CD4-positive, alpha-beta T cell treated with Interleukin-10 for 1 hour (primary cell): ENCODE data around the gene FAM98A.

Experiments
- DNase-seq: peaks from one replicate; pipeline ENCODE4 v3.0.0-alpha.2; 2020

Gene FAM98A

DNA sequence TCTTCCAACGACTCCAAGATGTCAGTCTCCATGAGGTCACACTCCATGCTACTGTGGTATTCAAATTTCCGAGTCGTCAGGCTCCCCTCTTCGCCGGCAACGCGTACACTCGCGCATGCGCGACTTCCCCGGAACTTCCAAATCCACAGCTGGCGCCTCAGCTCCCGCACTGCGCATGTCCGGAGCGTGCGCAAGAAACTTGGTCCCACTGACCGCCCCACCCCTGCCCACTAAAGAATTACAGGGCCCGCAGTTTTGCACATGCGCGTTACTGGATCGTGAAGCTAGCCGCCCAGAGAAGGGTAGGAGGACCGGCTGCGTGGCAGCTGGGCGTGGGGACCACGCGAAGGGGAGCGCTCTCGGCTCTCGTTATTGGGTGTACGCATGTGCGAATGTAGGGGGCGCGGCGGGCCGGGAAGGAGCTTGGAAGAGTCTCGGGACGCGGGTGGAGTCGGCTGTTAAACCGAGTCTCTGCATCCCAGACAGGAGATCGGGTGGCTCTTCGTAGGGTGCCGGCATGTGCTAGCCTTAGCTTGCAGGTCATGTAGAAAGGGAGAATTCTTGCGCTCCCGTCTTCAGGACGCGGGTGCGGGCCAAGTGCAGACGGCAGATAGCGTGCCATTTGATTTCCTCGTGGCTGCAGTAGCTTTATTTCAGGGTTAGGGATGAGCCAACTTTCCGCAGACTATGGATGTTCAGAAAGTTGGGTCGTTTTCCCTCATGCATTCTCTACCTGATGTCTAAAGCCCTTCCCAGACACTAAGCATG lies at the start of gene FAM98A:
Gene FAM98A (minus strand): TSS at position 125 of the 768 bp plus-strand sequence. CDS start 78 bp downstream, at position 47.
- DNase-seq = peak; percentile 100

DNA sequence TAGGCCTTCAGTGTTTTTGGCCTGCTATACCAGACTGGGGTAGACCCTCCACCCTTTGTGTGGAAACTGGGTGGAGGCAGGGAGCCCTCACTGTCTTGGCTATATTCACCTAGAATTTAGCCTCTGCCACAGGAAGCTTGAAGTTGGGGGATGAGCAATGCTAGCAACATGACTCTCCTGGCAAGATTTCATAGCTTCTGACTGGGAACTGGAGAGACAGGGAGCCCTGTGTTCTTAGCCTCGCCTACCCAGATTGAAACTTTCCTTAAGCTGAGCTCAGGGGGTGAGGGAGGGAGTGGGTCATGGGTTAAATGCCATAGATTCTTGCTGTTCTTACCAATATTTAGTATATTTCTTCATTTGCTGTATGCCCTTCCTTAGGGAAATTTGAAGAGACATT lies 46.8 kb upstream of the FAM98A start:
- no peak for DNase-seq

DNA sequence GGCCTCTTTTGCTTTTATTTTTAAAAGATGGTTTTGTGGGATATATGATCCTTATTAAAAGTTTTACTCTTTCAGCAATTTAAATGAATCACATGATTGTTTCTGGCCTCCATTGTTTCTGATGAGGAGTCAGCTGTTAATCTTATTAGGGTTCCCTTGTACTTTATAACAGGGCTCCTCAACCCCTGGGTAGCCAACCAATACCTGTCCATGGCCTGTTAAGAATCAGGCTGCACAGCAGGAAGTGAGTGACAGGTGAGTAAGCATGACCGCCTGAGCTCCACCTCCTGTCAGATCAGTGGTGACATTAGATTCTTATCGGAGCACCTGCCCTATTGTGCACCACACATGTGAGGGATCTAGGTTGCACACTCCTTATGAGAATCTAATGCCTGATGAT lies 45.1 kb upstream of the FAM98A start:
- DNase-seq = no peak

DNA sequence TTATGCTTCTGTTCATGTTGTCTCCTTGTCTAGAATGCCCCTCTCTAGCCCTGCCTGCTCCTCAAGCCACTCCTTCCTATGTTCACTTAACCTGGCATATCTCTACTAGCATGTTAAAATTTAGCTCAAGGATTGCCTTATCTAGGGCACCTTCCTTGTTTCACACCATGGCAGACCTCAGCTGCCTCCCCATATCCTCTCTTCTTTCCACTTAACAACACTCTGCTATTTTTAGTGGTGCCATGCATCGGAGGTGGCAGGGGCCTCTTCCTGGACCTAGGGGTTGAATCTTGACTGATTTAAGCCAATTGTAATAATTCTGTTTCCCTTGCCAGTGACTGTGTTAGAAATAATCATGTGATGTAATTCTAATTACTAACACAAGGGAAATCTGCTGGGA lies 36.9 kb upstream of the FAM98A start:
- no peak for DNase-seq

DNA sequence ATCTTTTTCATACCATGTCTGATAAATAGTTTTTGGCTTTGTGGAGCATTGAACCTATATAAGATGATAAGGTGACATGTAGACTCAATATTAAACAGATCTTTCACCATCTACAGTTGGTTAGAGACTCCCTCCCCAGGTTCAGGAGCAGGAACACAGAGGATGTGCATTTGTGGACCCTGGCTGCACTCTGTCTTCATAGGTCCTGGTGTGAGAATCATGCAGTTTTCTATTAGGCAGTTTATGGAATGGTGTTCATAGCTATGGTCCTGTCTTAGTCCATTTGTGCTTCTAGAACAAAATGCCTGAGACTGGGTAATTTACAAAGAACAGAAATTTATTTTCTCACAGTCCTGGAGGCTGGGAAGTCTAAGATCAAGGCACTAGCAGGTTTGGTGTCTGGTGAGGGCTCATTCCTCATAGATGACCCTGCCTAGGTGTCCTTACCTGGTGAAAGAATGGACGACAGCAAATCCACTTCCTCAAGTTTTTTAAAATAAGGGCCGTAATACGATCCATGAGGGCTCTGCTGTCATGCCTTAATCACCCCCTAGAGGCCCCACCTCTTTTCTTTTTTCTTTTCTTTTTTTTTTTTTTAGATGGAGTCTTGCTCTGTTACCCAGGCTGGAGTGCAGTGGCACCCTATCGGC lies 35.3 kb upstream of the FAM98A start:
- DNase-seq = no peak

DNA sequence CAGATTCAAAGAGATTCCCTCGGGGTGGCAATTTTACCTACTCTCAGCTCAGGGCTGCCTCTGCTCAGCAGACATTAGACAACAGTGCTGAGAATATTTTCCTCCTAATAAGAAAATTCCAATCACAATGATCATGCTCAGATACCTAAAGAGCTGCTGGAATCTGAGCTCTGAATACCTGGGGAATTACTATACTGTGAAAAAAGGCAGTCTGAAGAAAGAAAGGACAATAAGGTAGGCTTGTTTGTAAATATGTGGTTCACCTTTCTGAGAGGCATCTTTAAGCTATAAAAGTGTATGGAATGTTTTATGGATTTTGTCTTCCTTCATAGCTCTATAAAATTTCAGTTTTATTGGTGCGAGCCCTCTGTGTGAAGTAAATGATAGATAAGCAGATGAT lies 34.2 kb upstream of the FAM98A start:
- DNase-seq = no peak

DNA sequence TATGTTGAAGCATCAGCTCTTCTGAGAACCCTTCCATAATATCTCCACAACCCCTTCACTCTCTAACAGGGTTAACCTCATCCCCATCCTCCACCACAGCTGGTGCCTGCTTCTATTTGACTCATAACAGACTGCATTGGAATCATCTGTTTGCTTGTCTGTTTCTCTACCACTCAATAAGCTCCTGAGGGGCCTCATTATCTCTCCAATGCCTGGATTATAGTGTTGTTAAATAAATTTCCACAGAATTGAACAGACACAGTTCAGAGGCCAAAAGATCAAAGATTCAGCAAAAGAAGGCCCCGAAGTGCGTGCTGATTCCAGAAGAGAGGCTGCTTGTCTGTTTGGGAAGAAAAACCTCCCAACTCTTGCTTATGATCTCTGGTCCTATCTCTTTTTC lies 33.7 kb upstream of the FAM98A start:
- no peak for DNase-seq

DNA sequence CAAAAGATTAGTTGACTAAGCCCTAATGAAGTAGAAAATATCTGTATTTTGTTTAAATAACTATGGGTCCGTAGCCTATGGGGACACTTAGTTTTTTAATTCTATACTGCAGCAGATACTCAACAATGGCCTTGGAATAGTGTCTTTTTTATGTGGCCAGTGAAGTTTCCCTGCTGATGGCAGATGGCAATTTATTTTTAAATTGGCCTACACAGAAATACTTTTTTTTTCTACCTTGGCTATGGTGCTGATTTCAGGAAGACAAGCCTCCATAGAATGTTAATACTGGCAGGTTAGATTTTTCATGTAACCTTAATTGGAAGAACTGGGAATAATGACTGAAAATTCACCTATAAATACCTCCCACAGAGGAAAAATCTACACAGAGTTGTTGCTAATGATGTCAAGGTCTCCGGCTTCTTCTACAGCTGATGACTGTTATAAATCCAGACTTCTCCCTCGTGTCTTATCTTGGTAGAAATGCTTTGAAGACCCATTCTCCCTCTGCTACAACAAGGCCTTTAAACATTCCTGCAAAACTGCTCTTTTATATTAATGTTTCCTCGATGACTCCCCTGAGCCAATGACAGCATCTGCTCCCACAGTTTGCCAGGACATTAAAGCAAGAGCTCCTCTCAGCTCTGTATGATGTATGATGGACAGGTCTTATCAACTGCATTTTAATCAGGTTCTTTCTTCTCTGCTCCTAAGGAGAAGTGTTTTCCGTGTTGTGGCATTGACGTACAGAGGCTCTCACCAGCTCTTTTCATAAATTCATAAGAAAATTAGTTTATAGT lies 29.1 kb upstream of the FAM98A start:
- DNase-seq = no peak

DNA sequence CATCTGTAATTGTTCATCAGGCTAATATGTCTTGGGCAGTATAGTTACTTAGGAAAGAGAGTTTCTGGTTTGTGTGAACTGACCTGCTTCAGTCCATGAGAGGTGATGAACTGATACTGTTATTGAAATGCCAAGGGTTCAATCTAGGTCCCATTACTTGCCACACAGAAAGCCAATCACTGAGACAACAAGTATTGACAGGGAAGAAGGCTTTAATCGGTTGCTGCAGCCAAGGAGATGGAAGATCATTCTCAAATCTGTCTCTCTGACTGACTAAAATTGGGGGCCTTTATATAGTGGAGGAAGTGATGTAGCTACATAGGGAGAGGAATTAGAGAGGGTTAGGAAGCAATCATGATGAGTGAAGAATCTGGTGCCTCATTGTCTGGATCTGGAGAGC lies 19.9 kb upstream of the FAM98A start:
- DNase-seq = no peak

DNA sequence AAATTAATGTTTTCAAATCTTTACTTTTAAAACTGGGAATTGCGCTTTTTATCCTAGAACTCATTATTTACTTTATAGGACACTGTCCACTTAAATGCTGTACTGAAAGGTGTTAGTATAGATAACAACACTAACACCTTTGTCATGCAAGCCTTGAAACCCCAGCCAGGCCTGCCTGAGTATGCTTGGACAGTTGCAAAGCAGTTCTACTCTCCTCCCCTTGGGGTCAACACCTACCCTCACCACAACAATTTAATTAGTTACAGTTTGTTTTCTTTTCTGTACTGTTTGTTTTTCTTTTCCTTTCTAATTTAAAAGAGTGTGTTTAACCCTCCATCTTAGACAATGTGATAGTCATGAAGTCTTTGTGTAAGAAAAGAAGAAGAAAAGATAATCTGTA lies 18.9 kb upstream of the FAM98A start:
- no peak for DNase-seq

DNA sequence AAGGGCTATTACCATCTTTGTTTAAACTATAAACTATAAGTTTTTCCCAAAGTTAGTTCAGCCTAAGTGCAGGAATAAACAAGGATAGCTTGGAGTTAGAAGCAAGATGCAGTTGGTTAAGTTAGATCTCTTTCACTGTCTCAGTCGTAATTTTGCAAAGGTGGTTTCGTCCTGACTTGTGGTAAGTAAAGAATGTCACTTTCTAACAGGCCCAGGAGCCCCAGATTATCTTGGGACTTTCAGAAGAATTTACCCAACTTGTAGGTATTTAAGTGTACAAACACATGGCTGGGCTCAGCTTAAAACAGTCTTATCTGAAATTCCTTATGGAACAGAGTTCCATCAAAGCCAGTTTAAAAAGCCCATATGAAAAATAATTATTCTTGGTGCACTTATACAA lies 18.3 kb upstream of the FAM98A start:
- no peak for DNase-seq

DNA sequence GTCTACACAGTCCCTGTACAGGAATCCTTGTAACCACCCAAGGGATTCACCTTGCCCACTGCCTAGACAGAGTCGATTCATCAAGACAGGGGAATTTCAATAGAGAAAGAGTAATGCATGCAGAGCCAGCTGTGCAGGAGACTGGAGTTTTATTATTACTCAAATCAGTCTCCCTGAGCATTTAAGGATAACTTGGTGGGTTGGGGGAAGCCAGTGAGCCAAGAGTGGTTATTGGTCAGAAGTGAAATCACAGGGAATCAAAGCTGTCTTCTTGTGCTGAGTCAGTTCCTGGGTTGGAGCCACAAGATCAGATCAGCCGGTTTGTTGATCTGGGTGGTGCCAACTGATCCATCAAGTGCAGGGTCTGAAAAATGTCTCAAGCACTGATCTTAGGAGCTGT lies 17.8 kb upstream of the FAM98A start:
- no peak for DNase-seq

DNA sequence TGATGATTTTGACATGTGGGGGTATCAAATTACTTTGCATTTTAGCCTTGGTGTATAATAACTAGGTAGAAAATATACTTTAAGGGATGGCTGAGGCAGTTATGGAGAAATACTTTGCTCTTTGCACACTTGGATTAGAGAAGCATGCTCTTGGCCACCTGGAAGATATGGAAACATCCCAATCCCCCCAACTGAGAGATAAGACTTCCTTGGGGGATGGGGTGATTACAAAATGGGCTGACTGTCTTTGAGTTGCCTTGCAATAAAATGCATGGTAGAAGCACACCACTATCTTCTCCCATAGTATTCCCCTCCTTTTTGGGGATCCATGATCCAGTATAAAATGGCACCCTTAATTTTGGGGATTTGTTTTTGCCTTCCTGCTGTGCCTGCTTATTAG lies 15.1 kb upstream of the FAM98A start:
- DNase-seq = no peak

DNA sequence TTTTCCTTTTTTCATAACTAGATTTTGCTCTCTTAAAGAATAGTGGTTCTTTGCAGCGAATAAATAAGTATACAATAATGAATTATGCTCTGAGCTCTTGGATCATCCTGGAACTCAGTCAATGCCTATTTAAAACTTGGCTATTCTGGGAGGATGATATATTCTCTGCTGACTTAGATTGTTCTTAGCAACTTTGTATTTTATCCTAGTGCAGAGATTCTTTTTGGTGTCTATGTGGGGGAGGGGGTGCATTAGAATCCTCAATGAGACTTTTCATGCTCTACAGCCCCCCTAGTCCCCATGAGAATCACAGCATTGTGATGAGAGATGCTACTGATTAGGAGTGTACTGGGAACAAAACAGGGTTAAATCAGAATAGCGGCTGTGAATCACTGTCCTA lies 8.8 kb upstream of the FAM98A start:
- DNase-seq = no peak

DNA sequence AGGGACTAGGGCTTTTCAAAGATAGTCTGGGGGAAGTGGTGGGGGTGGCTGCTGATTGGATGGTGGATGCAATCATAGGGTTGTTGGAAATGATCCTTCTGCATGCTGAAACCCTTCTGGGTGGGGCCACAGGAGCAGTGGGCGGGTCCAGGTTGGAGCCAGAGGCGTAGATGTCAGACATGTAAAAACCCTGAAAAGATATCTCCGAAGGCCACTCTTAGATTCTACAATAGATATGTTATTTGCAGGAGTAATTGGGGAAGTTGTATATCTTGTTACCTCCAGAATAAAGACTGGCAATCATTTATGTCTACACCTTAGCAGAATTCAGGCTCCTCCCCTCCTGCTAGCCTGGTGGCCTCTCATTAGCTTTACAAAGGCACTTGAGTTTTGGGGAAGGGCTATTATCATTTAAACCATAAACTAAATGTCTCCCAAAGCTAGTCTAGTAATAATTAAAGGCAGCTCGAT lies 8.2 kb upstream of the FAM98A start:
- no peak for DNase-seq

DNA sequence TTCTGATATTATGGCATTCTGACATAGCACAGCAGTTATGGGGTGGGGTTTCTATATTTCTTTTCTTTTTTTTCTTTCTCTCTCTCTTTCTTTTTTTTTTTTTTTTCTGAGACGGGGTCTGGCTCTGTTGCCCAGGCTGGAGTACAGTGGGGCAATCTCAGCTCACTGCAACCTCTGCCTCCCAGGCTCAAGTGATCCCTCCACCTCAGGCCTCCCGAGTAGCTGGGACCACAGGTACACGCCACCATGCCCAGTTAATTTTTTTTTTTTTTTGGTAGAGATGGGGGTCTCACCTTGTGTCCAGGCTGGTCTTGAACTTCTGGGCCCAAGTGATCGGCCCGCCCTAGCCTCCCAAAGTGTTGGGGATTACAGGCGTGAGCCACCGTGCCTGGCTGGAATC lies 7.5 kb upstream of the FAM98A start:
- no peak for DNase-seq

DNA sequence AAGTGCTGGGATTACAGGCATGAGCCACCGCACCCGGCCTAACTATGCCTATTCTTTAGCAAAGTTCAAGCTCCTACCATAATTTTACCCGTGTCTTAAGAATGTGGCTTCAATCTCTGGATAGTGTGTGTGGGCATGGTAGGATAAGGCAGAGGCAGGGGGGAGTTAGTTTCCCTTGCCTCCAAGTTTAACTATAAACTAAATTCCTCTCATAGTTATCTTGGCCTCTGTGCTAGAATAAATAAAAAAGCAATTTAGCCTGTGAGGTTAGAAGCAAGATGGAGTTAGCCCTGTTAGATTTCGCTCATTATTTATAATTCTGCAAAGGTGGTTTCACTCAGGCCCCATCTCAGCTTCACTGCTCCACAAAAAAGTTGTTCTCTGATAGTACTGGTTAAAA lies 7.0 kb upstream of the FAM98A start:
- no peak for DNase-seq

DNA sequence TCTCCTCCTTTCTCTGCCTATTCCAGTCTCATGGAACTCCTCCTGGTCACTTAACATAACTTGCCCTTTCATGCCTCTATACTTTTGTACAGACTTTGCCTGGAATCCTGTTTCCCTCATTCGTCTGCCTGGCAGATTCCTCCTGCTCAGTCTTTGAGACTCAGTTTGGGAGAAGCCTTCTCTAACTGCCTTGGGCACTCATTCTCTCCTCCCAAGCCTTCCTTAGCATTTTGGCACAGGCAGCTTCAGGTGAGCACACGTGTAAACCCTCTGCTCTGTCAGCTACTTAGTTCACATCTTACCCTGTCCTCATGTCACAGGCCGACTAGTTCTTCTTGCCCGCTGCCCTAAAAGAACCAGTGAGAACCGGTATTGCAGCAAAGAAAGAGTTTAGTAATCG lies 6.0 kb upstream of the FAM98A start:
- DNase-seq = no peak

DNA sequence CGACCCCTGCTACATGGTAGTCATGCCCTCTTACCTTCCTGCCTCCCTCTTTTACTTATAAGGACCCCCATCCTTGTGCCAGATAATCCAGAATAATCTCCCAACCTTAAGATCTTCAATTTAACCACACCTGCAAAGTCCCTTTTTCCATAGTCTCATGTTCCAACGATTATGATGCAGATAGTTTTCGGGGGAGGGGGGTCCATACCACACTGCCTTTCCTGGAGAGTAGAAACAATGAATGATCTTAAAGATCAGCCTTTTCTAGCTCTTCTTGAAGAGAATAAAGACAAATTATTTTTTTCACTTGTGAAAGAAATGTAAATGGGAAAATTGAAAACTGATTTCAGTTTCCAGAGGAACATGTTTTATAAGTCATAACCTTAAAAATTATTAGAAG lies 4.3 kb upstream of the FAM98A start:
- no peak for DNase-seq

DNA sequence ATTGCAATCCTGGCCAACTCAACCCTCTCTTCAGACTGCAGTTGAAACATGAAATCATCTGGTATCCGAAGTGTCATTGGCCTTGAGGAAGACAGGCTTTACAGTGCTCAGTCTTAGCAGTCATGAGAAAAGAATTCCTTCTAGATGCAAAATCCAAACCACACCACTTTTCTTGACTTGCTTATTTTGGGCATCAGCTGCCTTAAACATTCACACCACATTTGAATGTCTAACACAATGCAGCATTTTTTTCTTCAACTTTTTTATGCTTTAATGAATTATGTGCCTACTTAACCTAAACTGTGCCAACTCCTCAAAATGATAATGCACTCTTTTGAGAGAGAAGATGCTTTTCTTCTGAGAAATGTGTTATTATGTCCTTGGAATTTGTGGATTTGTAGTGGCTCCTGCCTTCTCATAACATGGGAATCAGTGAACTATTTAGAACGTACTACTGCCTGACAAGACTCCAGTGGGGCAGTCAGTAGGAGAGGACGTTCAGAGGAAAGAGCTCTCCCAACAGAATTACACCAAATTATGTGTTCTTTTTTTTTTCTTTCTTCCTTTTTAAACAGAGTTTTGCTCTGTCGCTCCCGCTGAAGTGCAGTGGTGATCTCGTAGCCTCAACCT lies 3.2 kb upstream of the FAM98A start:
- DNase-seq = no peak

DNA sequence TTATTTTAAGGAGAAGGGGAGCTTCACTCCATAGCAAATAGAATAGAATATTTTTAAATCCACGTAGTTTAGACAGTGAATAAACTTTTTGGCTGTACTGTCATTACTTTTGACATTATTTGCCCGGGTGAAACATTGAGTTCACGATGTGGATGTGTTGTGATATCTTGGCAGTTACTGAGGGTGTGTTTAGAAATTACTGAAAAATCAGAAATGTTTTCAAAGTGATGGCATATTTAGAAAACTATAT lies 769 bp upstream of the FAM98A start:
- DNase-seq = no peak

DNA sequence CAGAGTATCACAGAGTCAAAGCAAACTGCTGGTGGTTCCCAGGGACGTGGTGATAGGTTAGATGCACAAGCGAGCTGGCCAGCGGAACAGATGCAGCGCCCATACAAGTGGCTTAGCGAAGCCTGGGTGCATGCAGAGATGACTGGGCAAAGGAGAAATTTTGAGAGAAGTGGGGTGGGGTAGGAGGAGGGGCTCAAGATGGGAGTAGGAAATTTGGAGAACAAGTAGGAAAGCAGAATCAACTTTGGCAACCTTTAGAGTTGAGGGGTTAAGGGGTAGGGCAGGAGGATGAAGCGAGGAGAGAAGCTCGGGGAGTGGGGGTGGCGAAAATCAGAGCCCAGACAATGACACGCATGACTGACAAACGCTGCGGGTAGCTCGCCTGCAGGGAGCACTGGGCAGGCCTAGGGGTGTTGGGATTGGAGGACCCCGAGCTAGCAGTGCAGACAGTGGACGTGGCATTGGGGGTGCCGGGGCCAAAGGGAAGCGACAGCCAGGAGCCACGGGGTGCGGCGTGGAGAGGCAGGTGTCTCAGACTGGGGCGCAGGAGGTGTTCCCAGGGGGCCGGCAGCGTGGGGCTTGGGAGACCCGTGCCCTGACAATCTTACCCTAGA lies 431 bp downstream of the FAM98A start:
- peak; percentile 45 for DNase-seq

DNA sequence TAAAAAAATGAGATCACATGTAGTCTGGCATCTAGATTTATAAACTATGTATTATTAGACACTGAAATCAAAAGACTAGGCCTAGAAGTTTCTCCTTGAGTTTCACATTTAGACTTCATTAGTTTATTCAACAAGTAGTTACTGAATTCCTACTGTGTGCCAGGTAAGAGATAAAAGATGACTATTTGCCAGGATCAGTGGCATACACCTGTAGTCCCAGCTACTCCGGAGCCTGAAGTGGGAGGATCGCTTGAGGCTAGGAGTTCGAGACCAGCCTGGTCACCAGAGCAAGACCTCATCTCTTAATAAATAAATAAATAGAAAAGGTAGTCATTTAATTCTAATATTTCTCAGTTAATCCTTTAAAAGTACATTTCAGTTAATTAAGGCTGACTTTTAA lies 2.1 kb downstream of the FAM98A start:
- DNase-seq = no peak
